Femur (tissue), 1 donor: ENCODE data around the gene RUBCN.

Source experiments
- DNase-seq: peaks from one replicate; pipeline ENCODE4 v3.0.0-alpha.2; 2017

The RUBCN gene

GRCh38 chr3:197736491-197737318 lies at the start of gene RUBCN:
Gene RUBCN (minus strand): TSS chr3:197736904. CDS start chr3:197736719, 185 bp downstream.
- peak; percentile 97 for DNase-seq

- no peak for DNase-seq
Observed at GRCh38 chr3:197784019-197784585, 47.4 kb upstream of the RUBCN start.

GRCh38 chr3:197782230-197782629 lies 45.5 kb upstream of the RUBCN start:
- DNase-seq: no peak

- no peak for DNase-seq
Observed at GRCh38 chr3:197775317-197775716, 38.6 kb upstream of the RUBCN start.

- no peak for DNase-seq
Observed at GRCh38 chr3:197761784-197762183, 25.1 kb upstream of the RUBCN start.

GRCh38 chr3:197758512-197758911 lies 21.8 kb upstream of the RUBCN start:
- DNase-seq: no peak

GRCh38 chr3:197756704-197757103 lies 20.0 kb upstream of the RUBCN start:
- DNase-seq: no peak

GRCh38 chr3:197753263-197753662 lies 16.6 kb upstream of the RUBCN start:
- DNase-seq: no peak

GRCh38 chr3:197752107-197752506 lies 15.4 kb upstream of the RUBCN start:
- no peak for DNase-seq

GRCh38 chr3:197750858-197751737 lies 14.4 kb upstream of the RUBCN start:
- peak; percentile 55 for DNase-seq

- DNase-seq: peak; percentile 77
Observed at GRCh38 chr3:197750396-197750831, 13.7 kb upstream of the RUBCN start.

GRCh38 chr3:197749601-197750395 lies 13.1 kb upstream of the RUBCN start, which contains the start of gene FYTTD1:
Gene FYTTD1 (plus strand): TSS chr3:197749883. CDS start chr3:197749972, 89 bp downstream.
- DNase-seq: peak; percentile 94

GRCh38 chr3:197749315-197749600 lies 12.6 kb upstream of the RUBCN start:
- no peak for DNase-seq

GRCh38 chr3:197748597-197749314 lies 12.1 kb upstream of the RUBCN start:
- DNase-seq: no peak

GRCh38 chr3:197746801-197747237 lies 10.1 kb upstream of the RUBCN start:
- DNase-seq: no peak

- no peak for DNase-seq
Observed at GRCh38 chr3:197746209-197746608, 9.5 kb upstream of the RUBCN start.

GRCh38 chr3:197742787-197743186 lies 6.1 kb upstream of the RUBCN start:
- DNase-seq: no peak

GRCh38 chr3:197737749-197738462 lies 1.2 kb upstream of the RUBCN start:
- no peak for DNase-seq

GRCh38 chr3:197737319-197737649 lies 580 bp upstream of the RUBCN start:
- DNase-seq: no peak

GRCh38 chr3:197736010-197736490 lies 654 bp downstream of the RUBCN start:
- peak; percentile 32 for DNase-seq

- no peak for DNase-seq
Observed at GRCh38 chr3:197734667-197735318, 1.9 kb downstream of the RUBCN start.
